SK-N-MC (cell line): Measurements from ENCODE around the gene AKAP6.

ENCODE experiments used
- EZH2 ChIP-seq: fragments of 200-600 bp; sonication (generic); IDR thresholded peaks from one replicate; pipeline ENCODE4 v1.6.1; 2017; ENCODE audit warnings: antibody characterized with exemption
- POLR2AphosphoS5 ChIP-seq: IDR thresholded peaks from 2 replicates; pipeline ENCODE4 v1.6.1; 2012; ENCODE audit warnings: mild to moderate bottlenecking, low read depth, low read length, borderline replicate concordance

- TF ChIP-seq POLR2AphosphoS5 = no peak
- TF ChIP-seq EZH2 = no peak
Measured at GRCh38 chr14:32310876-32311275, 18.2 kb upstream of the AKAP6 start.
